IMR-90 (cell line): ENCODE data around the gene HYKK. TPM values are rescaled to one million over a fixed set of nuclear protein-coding genes. Genes with fewer than 3 reads are reported as not detected.

Source experiments
- ATAC-seq: fragments of 200-7000 bp; cut with Tn5 transposase; 2 replicates; pipeline ENCODE4 v1.9.1; 2020; ENCODE audit warnings: low read depth, mild to moderate bottlenecking, moderate library complexity
- BruUV-seq: library from RNA; stranded (reverse); fragments of 400-500 nt; replicated peaks from 2 replicates; lab custom pipeline; 2021; lab: Mats Ljungman, UMichigan
- CTCF ChIA-PET: fragments of 300-600 bp; formaldehyde crosslinking; extraction: SDS; loops from one replicate; lab custom pipeline; 2021; ENCODE audit warnings: antibody characterized with exemption; lab: Yijun Ruan, JAX
- POLR2A ChIA-PET: fragments of 300-600 bp; sonication (Branson Sonifier 250); formaldehyde crosslinking; loops from one replicate; lab custom pipeline; 2022; ENCODE audit warnings: antibody characterized with exemption; ENCODE audit not compliant: unreplicated experiment; lab: Charles Lee
- DNase-seq: peaks from one replicate; pipeline ENCODE4 v3.0.0; 2013
- H2AFZ ChIP-seq: replicated peaks from 2 replicates; pipeline ENCODE3; 2013; ENCODE audit warnings: low read length, mild to moderate bottlenecking; ENCODE audit not compliant: poor library complexity
- H2AK5ac ChIP-seq: 2 replicates; pipeline ENCODE4 v1.6.1; 2013; ENCODE audit warnings: low read depth, low read length, inconsistent platforms
- H2AK9ac ChIP-seq: replicated peaks from 2 replicates; pipeline ENCODE3; 2013; ENCODE audit warnings: mild to moderate bottlenecking, low read depth, low read length, moderate library complexity; ENCODE audit not compliant: poor library complexity
- H2BK120ac ChIP-seq: 2 replicates; pipeline ENCODE4 v1.6.1; 2013; ENCODE audit warnings: low read depth, low read length, inconsistent platforms
- H2BK15ac ChIP-seq: 3 replicates; pipeline ENCODE4 v1.6.1; 2013; ENCODE audit warnings: low read depth, low read length, inconsistent platforms
- H2BK20ac ChIP-seq: 2 replicates; pipeline ENCODE4 v1.6.1; 2013; ENCODE audit warnings: low read depth, mild to moderate bottlenecking, inconsistent platforms, low read length, moderate library complexity
- H2BK5ac ChIP-seq: 2 replicates; pipeline ENCODE4 v1.6.1; 2013; ENCODE audit warnings: mild to moderate bottlenecking, low read depth, low read length, inconsistent platforms; ENCODE audit not compliant: poor library complexity, severe bottlenecking
- H3K14ac ChIP-seq: replicated peaks from 2 replicates; pipeline ENCODE4 v1.6.1; 2013; ENCODE audit warnings: low read depth, low read length, inconsistent platforms
- H3K18ac ChIP-seq: 2 replicates; pipeline ENCODE4 v1.6.1; 2013; ENCODE audit warnings: low read depth, low read length, control low read depth
- H3K23ac ChIP-seq: 2 replicates; pipeline ENCODE4 v1.6.1; 2013; ENCODE audit warnings: low read depth, low read length, inconsistent platforms
- H3K27ac ChIP-seq: 2 replicates; pipeline ENCODE4 v1.5.1; 2013; ENCODE audit warnings: mild to moderate bottlenecking, control low read depth, low read length; ENCODE audit not compliant: insufficient read depth
- H3K27me3 ChIP-seq: 2 replicates; pipeline ENCODE4 v1.6.1; 2013; ENCODE audit warnings: low read length; ENCODE audit not compliant: control insufficient read depth, insufficient read depth
- H3K36me3 ChIP-seq: 2 replicates; pipeline ENCODE4 v1.6.1; 2013; ENCODE audit warnings: low read length, mixed read lengths; ENCODE audit not compliant: control insufficient read depth, insufficient read depth
- H3K4ac ChIP-seq: 2 replicates; pipeline ENCODE4 v1.6.1; 2013; ENCODE audit warnings: low read depth, low read length, inconsistent platforms
- H3K4me1 ChIP-seq: 2 replicates; pipeline ENCODE4 v1.6.1; 2013; ENCODE audit warnings: low read length, mixed read lengths; ENCODE audit not compliant: control insufficient read depth, insufficient read depth
- H3K4me2 ChIP-seq: 2 replicates; pipeline ENCODE4 v1.6.1; 2013; ENCODE audit warnings: low read depth, mild to moderate bottlenecking, control low read depth, low read length, moderate library complexity
- H3K4me3 ChIP-seq: 2 replicates; pipeline ENCODE4 v1.5.1; 2013; ENCODE audit warnings: low read depth, mild to moderate bottlenecking, control low read depth, low read length, moderate library complexity; ENCODE audit not compliant: insufficient read depth
- H3K56ac ChIP-seq: 2 replicates; pipeline ENCODE4 v1.6.1; 2013; ENCODE audit warnings: low read length, inconsistent platforms; ENCODE audit not compliant: insufficient read depth; ENCODE audit errors: extremely low read depth
- H3K79me1 ChIP-seq, 2 experiments: 2 replicates each; pipeline ENCODE4 v1.6.1; 2013; ENCODE audit warnings: low read length in 2 of 2, inconsistent platforms in 1 of 2, low read depth in 1 of 2
- H3K9ac ChIP-seq: 2 replicates; pipeline ENCODE4 v1.6.1; 2013; ENCODE audit warnings: low read depth, low read length, control low read depth
- H3K9me1 ChIP-seq: 2 replicates; pipeline ENCODE4 v1.6.1; 2013; ENCODE audit warnings: low read length, inconsistent platforms; ENCODE audit not compliant: insufficient read depth
- H3K9me3 ChIP-seq: 2 replicates; pipeline ENCODE4 v1.6.1; 2013; ENCODE audit warnings: low read length; ENCODE audit not compliant: control insufficient read depth, insufficient read depth
- H4K20me1 ChIP-seq: 2 replicates; pipeline ENCODE4 v1.6.1; 2013; ENCODE audit warnings: low read length, inconsistent platforms; ENCODE audit not compliant: insufficient read depth
- H4K5ac ChIP-seq: 2 replicates; pipeline ENCODE4 v1.6.1; 2013; ENCODE audit warnings: mild to moderate bottlenecking, low read depth, low read length, control low read depth
- H4K8ac ChIP-seq, 2 experiments: 2 replicates each; pipeline ENCODE4 v1.6.1; 2013; ENCODE audit warnings: low read depth in 2 of 2, low read length in 2 of 2, control low read depth in 1 of 2, inconsistent platforms in 1 of 2
- H4K91ac ChIP-seq: 2 replicates; pipeline ENCODE4 v1.6.1; 2013; ENCODE audit warnings: low read depth, low read length, inconsistent platforms; ENCODE audit not compliant: insufficient read depth
- NFE2L2 ChIP-seq: fragments of 150-350 bp; IDR thresholded peaks from 2 replicates; pipeline ENCODE4 v1.6.1; 2016; ENCODE audit warnings: low read depth, mild to moderate bottlenecking, low read length
- WGBS, 2 experiments: methylation state at CpG; one replicate each; pipeline versions ENCODE4 v1.1.5 to v1.1.7; 2013; ENCODE audit warnings: missing lambda C conversion rate in 2 of 2; ENCODE audit not compliant: insufficient read length in 1 of 2; ENCODE audit errors: extremely low coverage in 2 of 2; 5-methylcytosine and 5-hydroxymethylcytosine counted together
- dilution Hi-C: fragments of 300-500 bp; cut with HindIII; formaldehyde crosslinking; loops from one replicate; pipeline ENCODE4 v1.14.3; 2018; ENCODE audit warnings: low sequenced_read_pairs; ENCODE audit not compliant: unreplicated experiment
- in situ Hi-C: fragments of 300-500 bp; cut with MboI; formaldehyde crosslinking; loops from 3 replicates; pipeline ENCODE4 v1.14.3; 2019; ENCODE audit warnings: low sequenced_read_pairs, inconsistent platforms, mixed read lengths
- intact Hi-C: fragments of 100-400 bp; cut with micrococcal nuclease; formaldehyde crosslinking; loops from 2 replicates; pipeline ENCODE4 v1.10.0; 2022
- polyA plus RNA-seq, 3 experiments: library from polyadenylated mRNA; depleted of rRNA; stranded (reverse); fragments of >200 nt; gene quantifications; 2 replicates each; pipeline ENCODE4 v1.2.3, GENCODE V29; 2012; ENCODE audit warnings: low replicate concordance in 1 of 3
- total RNA-seq: library from RNA; depleted of rRNA; stranded (reverse); fragments of >200 nt; gene quantifications from 2 replicates; pipeline ENCODE4 v1.2.3, GENCODE V29; 2012
- TF ChIP-seq, protein P1 (sequence below): conservative IDR thresholded peaks from 2 replicates; pipeline ENCODE4 v1.5.1; 2012; ENCODE audit warnings: mild to moderate bottlenecking, low read depth, low read length, improper control_type of control experiment

The HYKK gene
- total and polyA plus RNA-seq, 2 of the 4 experiments (the other 2 are of a cell fraction), result 3.8 to 5.6 TPM

DNA sequence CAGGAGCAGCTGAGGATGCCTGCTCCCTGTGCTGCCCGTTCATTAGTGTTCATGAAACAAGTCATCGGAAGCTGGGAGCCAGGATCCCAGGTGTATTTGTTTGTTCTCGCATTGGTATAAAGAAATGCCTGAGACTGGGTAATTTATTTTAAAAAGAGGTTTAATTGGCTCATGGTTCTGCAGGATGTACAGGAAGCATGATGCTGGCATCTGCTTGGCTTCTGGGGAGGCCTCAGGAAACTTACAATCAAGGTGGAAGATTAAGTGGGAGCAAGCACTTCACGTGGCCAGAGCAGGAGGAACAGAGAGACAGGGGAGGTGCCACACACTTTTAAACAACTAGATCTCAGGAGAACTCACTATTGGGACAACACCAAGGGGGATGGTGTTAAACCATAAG is 5.5 kb upstream of the HYKK start:
- Histone ChIP-seq H2AK9ac (no peak overlapping the region), H4K20me1 (no peaks in the 10 kb centered on the region; the same call in 1 of the 2 replicates), H3K14ac (no peak overlapping the region), H3K56ac (no peak overlapping the region), H3K4me2 (no peak overlapping the region), H3K23ac (no peak overlapping the region), H2AFZ (no peak overlapping the region), H3K27ac (no peak overlapping the region), H3K9me1 (peaks cover 3% of the 10 kb centered on the region; the same call in 1 of the 2 replicates), H4K5ac (no peak overlapping the region), H2BK20ac (no peak overlapping the region), H2BK5ac (no peak overlapping the region), H2AK5ac (no peak overlapping the region), H3K27me3 (no peaks in the 10 kb centered on the region), H3K18ac (no peak overlapping the region), H3K4me3 (no peak overlapping the region), H4K8ac (no peak overlapping the region), H2BK15ac (no peak overlapping the region), H3K9me3 (no peaks in the 10 kb centered on the region), H3K4ac (no peak overlapping the region), H3K4me1 (no peaks in the 10 kb centered on the region), H3K9ac (no peak overlapping the region), H3K36me3 (peaks cover 15% of the 10 kb centered on the region), H3K79me1 (peaks cover 0 to 3% of the 10 kb centered on the region in 2 experiments; a peak in 1 of 4 replicates), H2BK120ac (no peak overlapping the region), H4K91ac (no peak overlapping the region)
- ATAC-seq (no peak), DNase-seq (no peak)
- no TSS peak for BruUV-seq
- POLR2A ChIA-PET, result no interaction called here
- dilution Hi-C loops, result no loop called here
- CTCF ChIA-PET, result interaction anchor here (0.6 kb wide), 1 partner anchor 19 kb away, joined by 3 read pairs; no protein-coding TSS in a partner anchor
- in situ Hi-C loops, result no loop called here
- TF ChIP-seq, protein P1, sequence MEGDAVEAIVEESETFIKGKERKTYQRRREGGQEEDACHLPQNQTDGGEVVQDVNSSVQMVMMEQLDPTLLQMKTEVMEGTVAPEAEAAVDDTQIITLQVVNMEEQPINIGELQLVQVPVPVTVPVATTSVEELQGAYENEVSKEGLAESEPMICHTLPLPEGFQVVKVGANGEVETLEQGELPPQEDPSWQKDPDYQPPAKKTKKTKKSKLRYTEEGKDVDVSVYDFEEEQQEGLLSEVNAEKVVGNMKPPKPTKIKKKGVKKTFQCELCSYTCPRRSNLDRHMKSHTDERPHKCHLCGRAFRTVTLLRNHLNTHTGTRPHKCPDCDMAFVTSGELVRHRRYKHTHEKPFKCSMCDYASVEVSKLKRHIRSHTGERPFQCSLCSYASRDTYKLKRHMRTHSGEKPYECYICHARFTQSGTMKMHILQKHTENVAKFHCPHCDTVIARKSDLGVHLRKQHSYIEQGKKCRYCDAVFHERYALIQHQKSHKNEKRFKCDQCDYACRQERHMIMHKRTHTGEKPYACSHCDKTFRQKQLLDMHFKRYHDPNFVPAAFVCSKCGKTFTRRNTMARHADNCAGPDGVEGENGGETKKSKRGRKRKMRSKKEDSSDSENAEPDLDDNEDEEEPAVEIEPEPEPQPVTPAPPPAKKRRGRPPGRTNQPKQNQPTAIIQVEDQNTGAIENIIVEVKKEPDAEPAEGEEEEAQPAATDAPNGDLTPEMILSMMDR, result no peak
- no peak for TF ChIP-seq NFE2L2
- no CpG with 5 or more reads among the region's 4 CpGs for WGBS, 2 experiments
- intact Hi-C loops, result loop anchor here (10.0 kb wide), 1 partner anchor 203 kb away; no protein-coding TSS in a partner anchor
